WTC11 (cell line): Measurements from ENCODE around the gene ALK. TPM values are rescaled to one million over a fixed set of nuclear protein-coding genes. Genes with fewer than 3 reads are reported as not detected.

ENCODE experiments used
- ATAC-seq: fragments of 200-7000 bp; cut with Tn5 transposase; 2 replicates; pipeline ENCODE4 v1.10.0; 2021; ENCODE audit warnings: mild to moderate bottlenecking, moderate library complexity
- CTCF ChIA-PET: fragments of 300-600 bp; sonication (Branson Sonifier 250); formaldehyde crosslinking; loops from one replicate; lab custom pipeline; 2021; ENCODE audit warnings: antibody characterized with exemption; lab: Charles Lee
- POLR2A ChIA-PET: fragments of 350-600 bp; sonication (Branson Sonifier 250); formaldehyde crosslinking; loops from one replicate; lab custom pipeline; 2021; ENCODE audit warnings: antibody characterized with exemption; lab: Charles Lee
- DNase-seq: peaks from one replicate; pipeline ENCODE4 v3.0.0; 2021; ENCODE audit warnings: low spot score
- H3K27ac Mint-ChIP-seq: 2 replicates; pipeline ENCODE4 v1.8.0; 2021; ENCODE audit warnings: mixed read lengths
- H3K27me3 Mint-ChIP-seq: 2 replicates; pipeline ENCODE4 v1.8.0; 2021; ENCODE audit warnings: low read depth, mild to moderate bottlenecking, moderate library complexity, mixed read lengths
- H3K36me3 Mint-ChIP-seq: 2 replicates; pipeline ENCODE4 v1.8.0; 2021; ENCODE audit warnings: mixed read lengths
- H3K4me1 Mint-ChIP-seq: 2 replicates; pipeline ENCODE4 v1.8.0; 2022; ENCODE audit warnings: mixed read lengths
- H3K4me3 Mint-ChIP-seq: 2 replicates; pipeline ENCODE4 v1.8.0; 2021; ENCODE audit warnings: mild to moderate bottlenecking, moderate library complexity, mixed read lengths
- H3K9me3 Mint-ChIP-seq: 2 replicates; pipeline ENCODE4 v1.8.0; 2021; ENCODE audit warnings: mixed read lengths
- ATF3 ChIP-seq: sonication (generic); formaldehyde crosslinking; conservative IDR thresholded peaks from 2 replicates; pipeline ENCODE4 v1.8.1; 2022; ENCODE audit warnings: mild to moderate bottlenecking, missing genetic modification reagents
- CTCF ChIP-seq: fragments of 200-600 bp; IDR thresholded peaks from 2 replicates; pipeline ENCODE4 v1.8.0; 2022; ENCODE audit warnings: antibody characterized with exemption
- E2F1 ChIP-seq: sonication (generic); formaldehyde crosslinking; IDR thresholded peaks from 2 replicates; pipeline ENCODE4 v1.8.0; 2022; ENCODE audit warnings: mild to moderate bottlenecking, missing genetic modification reagents
- E2F5 ChIP-seq: sonication (generic); formaldehyde crosslinking; IDR thresholded peaks from 2 replicates; pipeline ENCODE4 v1.8.1; 2022; ENCODE audit warnings: mild to moderate bottlenecking, moderate library complexity, missing genetic modification reagents
- FOXK1 ChIP-seq: sonication (generic); formaldehyde crosslinking; IDR thresholded peaks from 2 replicates; pipeline ENCODE4 v1.8.0; 2022; ENCODE audit warnings: mild to moderate bottlenecking, moderate library complexity, missing genetic modification reagents
- IRF1 ChIP-seq: sonication (generic); formaldehyde crosslinking; IDR thresholded peaks from 2 replicates; pipeline ENCODE4 v1.8.0; 2023; ENCODE audit warnings: missing genetic modification reagents
- KAT7 ChIP-seq: sonication (generic); formaldehyde crosslinking; IDR thresholded peaks from 2 replicates; pipeline ENCODE4 v1.8.1; 2023; ENCODE audit warnings: missing genetic modification reagents, mild to moderate bottlenecking, borderline replicate concordance
- MYBL2 ChIP-seq: sonication (generic); formaldehyde crosslinking; IDR thresholded peaks from 2 replicates; pipeline ENCODE4 v1.8.1; 2023; ENCODE audit warnings: mild to moderate bottlenecking, moderate library complexity, missing genetic modification reagents
- NFYB ChIP-seq: sonication (generic); formaldehyde crosslinking; conservative IDR thresholded peaks from 2 replicates; pipeline ENCODE4 v1.8.0; 2022; ENCODE audit warnings: low read depth, missing genetic modification reagents
- NR3C1 ChIP-seq: sonication (generic); formaldehyde crosslinking; conservative IDR thresholded peaks from 2 replicates; pipeline ENCODE4 v1.8.1; 2023; ENCODE audit warnings: low read depth, mild to moderate bottlenecking, missing genetic modification reagents
- OVOL2 ChIP-seq: fragments of 250-450 bp; sonication (Bioruptor Pico); IDR thresholded peaks from 2 replicates; pipeline ENCODE4 v1.9.0; 2021; ENCODE audit warnings: mild to moderate bottlenecking, borderline replicate concordance
- SOX15 ChIP-seq: fragments of 250-450 bp; sonication (Bioruptor Pico); IDR thresholded peaks from 2 replicates; pipeline ENCODE4 v1.9.0; 2021; ENCODE audit warnings: mild to moderate bottlenecking
- ZNF138 ChIP-seq: sonication (generic); formaldehyde crosslinking; conservative IDR thresholded peaks from 2 replicates; pipeline ENCODE4 v1.8.1; 2022; ENCODE audit warnings: mild to moderate bottlenecking, moderate library complexity, missing genetic modification reagents
- ZNF232 ChIP-seq: sonication (generic); formaldehyde crosslinking; IDR thresholded peaks from 2 replicates; pipeline ENCODE4 v1.8.0; 2022; ENCODE audit warnings: mild to moderate bottlenecking, missing genetic modification reagents
- ZNF281 ChIP-seq: sonication (generic); formaldehyde crosslinking; IDR thresholded peaks from 2 replicates; pipeline ENCODE4 v1.8.0; 2023; ENCODE audit warnings: mild to moderate bottlenecking, missing genetic modification reagents
- ZSCAN18 ChIP-seq: fragments of 250-450 bp; sonication (Bioruptor Pico); IDR thresholded peaks from 2 replicates; pipeline ENCODE4 v2.1.2; 2022; ENCODE audit warnings: mild to moderate bottlenecking, moderate library complexity
- total RNA-seq: library from RNA; stranded (reverse); gene quantifications from 3 replicates; pipeline ENCODE4 v1.2.3, GENCODE V29; 2021
- TF ChIP-seq, protein P1 (sequence below): fragments of 250-450 bp; sonication (Bioruptor Pico); IDR thresholded peaks from 2 replicates; pipeline ENCODE4 v1.9.0; 2021; ENCODE audit warnings: mild to moderate bottlenecking, borderline replicate concordance

Gene ALK
- total RNA-seq, 1 experiment from 2014 or later, result not detected

DNA sequence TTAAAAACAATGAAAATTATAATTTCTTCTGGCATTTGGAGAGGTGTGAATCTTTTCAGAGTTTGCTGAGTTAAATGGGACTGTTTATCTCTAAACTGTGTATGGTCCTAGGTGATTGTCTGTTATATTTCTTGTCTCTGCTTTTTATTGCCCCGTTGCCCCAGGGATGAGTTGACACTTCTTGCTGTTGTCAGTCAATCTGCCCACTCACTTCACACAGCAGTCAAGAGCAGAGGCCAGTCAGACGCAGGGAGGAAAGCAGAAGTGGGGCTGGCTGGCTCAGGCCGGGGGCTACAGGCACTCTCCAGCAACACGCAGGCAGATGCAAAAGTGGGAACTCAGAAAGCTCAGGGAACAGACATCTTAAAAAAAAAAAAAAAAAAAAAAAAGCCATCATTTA is 441.0 kb downstream of the ALK start:
- CTCF ChIA-PET, result interaction anchor here (0.6 kb wide), 1 partner anchor 347 kb away, joined by 3 read pairs; no protein-coding TSS in a partner anchor

More for the DNA sequence above, 441.0 kb downstream of the ALK start:
- Mint-ChIP-seq H3K4me1 (peaks cover 1% of the 10 kb centered on the region; the same call in 1 of the 2 replicates), H3K27me3 (no peaks in the 10 kb centered on the region), H3K4me3 (no peak overlapping the region), H3K36me3 (peaks cover 4% of the 10 kb centered on the region), H3K9me3 (peaks cover 11% of the 10 kb centered on the region), H3K27ac (no peak overlapping the region)
- DNase-seq (no peak), ATAC-seq (no peak)
- TF ChIP-seq ZNF232 (CRISPR knock-in tag) (no peak), E2F5 (CRISPR knock-in tag) (no peak), ZNF138 (CRISPR knock-in tag) (no peak), NR3C1 (no peak), KAT7 (CRISPR knock-in tag) (no peak), ZSCAN18 (no peak), IRF1 (CRISPR knock-in tag) (no peak), CTCF (no peak), ATF3 (no peak), FOXK1 (CRISPR knock-in tag) (no peak), ZNF281 (CRISPR knock-in tag) (no peak), OVOL2 (CRISPR knock-in tag) (no peak), SOX15 (CRISPR knock-in tag) (no peak), NFYB (CRISPR knock-in tag) (no peak), MYBL2 (CRISPR knock-in tag) (no peak), E2F1 (no peak)
- TF ChIP-seq, protein P1, sequence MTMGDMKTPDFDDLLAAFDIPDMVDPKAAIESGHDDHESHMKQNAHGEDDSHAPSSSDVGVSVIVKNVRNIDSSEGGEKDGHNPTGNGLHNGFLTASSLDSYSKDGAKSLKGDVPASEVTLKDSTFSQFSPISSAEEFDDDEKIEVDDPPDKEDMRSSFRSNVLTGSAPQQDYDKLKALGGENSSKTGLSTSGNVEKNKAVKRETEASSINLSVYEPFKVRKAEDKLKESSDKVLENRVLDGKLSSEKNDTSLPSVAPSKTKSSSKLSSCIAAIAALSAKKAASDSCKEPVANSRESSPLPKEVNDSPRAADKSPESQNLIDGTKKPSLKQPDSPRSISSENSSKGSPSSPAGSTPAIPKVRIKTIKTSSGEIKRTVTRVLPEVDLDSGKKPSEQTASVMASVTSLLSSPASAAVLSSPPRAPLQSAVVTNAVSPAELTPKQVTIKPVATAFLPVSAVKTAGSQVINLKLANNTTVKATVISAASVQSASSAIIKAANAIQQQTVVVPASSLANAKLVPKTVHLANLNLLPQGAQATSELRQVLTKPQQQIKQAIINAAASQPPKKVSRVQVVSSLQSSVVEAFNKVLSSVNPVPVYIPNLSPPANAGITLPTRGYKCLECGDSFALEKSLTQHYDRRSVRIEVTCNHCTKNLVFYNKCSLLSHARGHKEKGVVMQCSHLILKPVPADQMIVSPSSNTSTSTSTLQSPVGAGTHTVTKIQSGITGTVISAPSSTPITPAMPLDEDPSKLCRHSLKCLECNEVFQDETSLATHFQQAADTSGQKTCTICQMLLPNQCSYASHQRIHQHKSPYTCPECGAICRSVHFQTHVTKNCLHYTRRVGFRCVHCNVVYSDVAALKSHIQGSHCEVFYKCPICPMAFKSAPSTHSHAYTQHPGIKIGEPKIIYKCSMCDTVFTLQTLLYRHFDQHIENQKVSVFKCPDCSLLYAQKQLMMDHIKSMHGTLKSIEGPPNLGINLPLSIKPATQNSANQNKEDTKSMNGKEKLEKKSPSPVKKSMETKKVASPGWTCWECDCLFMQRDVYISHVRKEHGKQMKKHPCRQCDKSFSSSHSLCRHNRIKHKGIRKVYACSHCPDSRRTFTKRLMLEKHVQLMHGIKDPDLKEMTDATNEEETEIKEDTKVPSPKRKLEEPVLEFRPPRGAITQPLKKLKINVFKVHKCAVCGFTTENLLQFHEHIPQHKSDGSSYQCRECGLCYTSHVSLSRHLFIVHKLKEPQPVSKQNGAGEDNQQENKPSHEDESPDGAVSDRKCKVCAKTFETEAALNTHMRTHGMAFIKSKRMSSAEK, result no peak
- POLR2A ChIA-PET, result interaction anchor here (0.6 kb wide), 1 partner anchor 545 kb away, joined by 4 read pairs; no protein-coding TSS in a partner anchor
